Measurements from ENCODE around the gene PTTG1IP.

GRCh38 chr21:44816761-44817505 is 56.6 kb downstream of the PTTG1IP start:
- no peak for TF ChIP-seq MAX (IDR thresholded peaks at IDR 0.05; ENCODE audit: low read depth, low read length)
- TF ChIP-seq CTCF (IDR thresholded peaks at IDR 0.05; ENCODE audit: low read depth, low read length), result no peak
- no peak for TF ChIP-seq POLR2A (IDR thresholded peaks at IDR 0.05; ENCODE audit: extremely low read depth, insufficient read length)
